Stimulated activated CD8-positive, alpha-beta memory T cell treated with anti-CD3 and anti-CD28 coated beads, Interleukin-12 subunit alpha, Interleukin-12 subunit beta, amount 100 ng/mL, for 24 hours (primary cell): ENCODE data around the gene PLK3.
"Not testable (repeated sequence)": the region's sequence is repeated elsewhere in the genome, so short reads cannot be mapped to it uniquely, and the experiment has no call there.

ENCODE experiments used
- DNase-seq: peaks from one replicate; pipeline ENCODE4 v3.0.0-alpha.2; 2020; ENCODE audit errors: extremely low read depth

Gene PLK3

GRCh38 chr1:44808938-44809917 is 9.1 kb downstream of the PLK3 start:
- no peak for DNase-seq

GRCh38 chr1:44810101-44810761 is 10.1 kb downstream of the PLK3 start:
- no peak for DNase-seq

GRCh38 chr1:44810762-44811105 is 10.6 kb downstream of the PLK3 start:
- DNase-seq, result not testable (repeated sequence)

GRCh38 chr1:44811234-44811633 is 11.1 kb downstream of the PLK3 start:
- no peak for DNase-seq

- no peak for DNase-seq
Observed at GRCh38 chr1:44812822-44813543, 12.8 kb downstream of the PLK3 start.

- DNase-seq, result not testable (repeated sequence)
Observed at GRCh38 chr1:44815926-44816325, 15.7 kb downstream of the PLK3 start.

- DNase-seq, result no peak
Observed at GRCh38 chr1:44817307-44817706, 17.1 kb downstream of the PLK3 start.

- no peak for DNase-seq
Observed at GRCh38 chr1:44817771-44818495, 17.8 kb downstream of the PLK3 start.

- no peak for DNase-seq
Observed at GRCh38 chr1:44819196-44819607, 19.0 kb downstream of the PLK3 start.

- peak; percentile 58 for DNase-seq
Observed at GRCh38 chr1:44819608-44820327, 19.6 kb downstream of the PLK3 start.

- DNase-seq, result no peak
Observed at GRCh38 chr1:44820328-44821239, 20.4 kb downstream of the PLK3 start.

- DNase-seq, result no peak
Observed at GRCh38 chr1:44821240-44821715, 21.1 kb downstream of the PLK3 start.

- no peak for DNase-seq
Observed at GRCh38 chr1:44822131-44822701, 22.0 kb downstream of the PLK3 start.

- DNase-seq, result no peak
Observed at GRCh38 chr1:44822981-44823451, 22.8 kb downstream of the PLK3 start.

- DNase-seq, result not testable (repeated sequence)
Observed at GRCh38 chr1:44824392-44824791, 24.2 kb downstream of the PLK3 start.

GRCh38 chr1:44826375-44827196 is 26.4 kb downstream of the PLK3 start:
- no peak for DNase-seq

GRCh38 chr1:44827197-44828002 is 27.2 kb downstream of the PLK3 start:
- DNase-seq, result no peak
